GM19043 (cell line): ENCODE measurements around the gene COX8A.
"Not testable (repeated sequence)": the region's sequence is repeated elsewhere in the genome, so short reads cannot be mapped to it uniquely, and the experiment has no call there.

Experiments used
- ATAC-seq: cut with Tn5 transposase; IDR thresholded peaks from one replicate; pipeline ENCODE4 v1.9.1; 2021; ENCODE audit warnings: low read depth; ENCODE audit not compliant: unreplicated experiment

Gene COX8A

GRCh38 chr11:63966444-63966843 is 8.0 kb upstream of the COX8A start:
- ATAC-seq = no peak

GRCh38 chr11:63969461-63969860 is 5.0 kb upstream of the COX8A start:
- no peak for ATAC-seq

GRCh38 chr11:63970902-63971301 is 3.5 kb upstream of the COX8A start:
- no peak for ATAC-seq

DNA sequence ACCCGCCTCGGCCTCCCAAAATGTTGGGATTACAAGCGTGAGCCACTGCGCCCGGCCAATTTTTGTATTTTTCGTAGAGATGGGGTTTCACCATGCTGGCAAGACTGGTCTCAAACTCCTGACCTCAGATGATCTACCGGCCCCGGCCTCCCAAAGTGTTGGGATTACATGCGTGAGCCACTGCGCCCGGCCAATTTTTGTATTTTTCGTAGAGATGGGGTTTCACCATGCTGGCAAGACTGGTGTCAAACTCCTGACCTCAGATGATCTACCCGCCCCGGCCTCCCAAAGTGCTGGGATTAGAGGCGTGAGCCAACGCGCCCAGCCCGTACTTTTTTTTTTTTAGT is 535 bp upstream of the COX8A start:
- not testable (repeated sequence) for ATAC-seq

- ATAC-seq = no peak
These were observed 4.3 kb downstream of the COX8A start for GRCh38 chr11:63978551-63979239.

DNA sequence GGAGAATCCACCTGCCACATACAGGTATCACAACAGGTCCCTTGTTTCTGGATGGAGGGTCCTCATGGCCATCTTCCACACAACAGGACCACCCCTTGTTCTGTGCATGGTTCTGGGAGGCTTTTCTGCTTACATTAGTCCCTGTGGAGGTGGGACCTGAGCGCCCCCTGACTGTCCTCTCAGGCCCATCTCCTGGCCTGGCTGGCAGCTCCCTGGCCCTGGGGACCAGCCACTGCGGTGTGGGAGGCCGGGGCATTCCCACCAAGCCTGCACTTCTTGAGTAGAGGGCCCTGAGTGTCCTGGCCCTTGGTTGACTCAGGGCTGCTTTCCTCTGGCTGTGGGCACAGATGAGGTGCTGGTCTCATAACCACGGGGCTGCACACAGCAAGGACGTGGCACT is 5.0 kb downstream of the COX8A start:
- ATAC-seq = no peak

GRCh38 chr11:63985812-63986155 is 11.4 kb downstream of the COX8A start:
- peak; percentile 28 for ATAC-seq

DNA sequence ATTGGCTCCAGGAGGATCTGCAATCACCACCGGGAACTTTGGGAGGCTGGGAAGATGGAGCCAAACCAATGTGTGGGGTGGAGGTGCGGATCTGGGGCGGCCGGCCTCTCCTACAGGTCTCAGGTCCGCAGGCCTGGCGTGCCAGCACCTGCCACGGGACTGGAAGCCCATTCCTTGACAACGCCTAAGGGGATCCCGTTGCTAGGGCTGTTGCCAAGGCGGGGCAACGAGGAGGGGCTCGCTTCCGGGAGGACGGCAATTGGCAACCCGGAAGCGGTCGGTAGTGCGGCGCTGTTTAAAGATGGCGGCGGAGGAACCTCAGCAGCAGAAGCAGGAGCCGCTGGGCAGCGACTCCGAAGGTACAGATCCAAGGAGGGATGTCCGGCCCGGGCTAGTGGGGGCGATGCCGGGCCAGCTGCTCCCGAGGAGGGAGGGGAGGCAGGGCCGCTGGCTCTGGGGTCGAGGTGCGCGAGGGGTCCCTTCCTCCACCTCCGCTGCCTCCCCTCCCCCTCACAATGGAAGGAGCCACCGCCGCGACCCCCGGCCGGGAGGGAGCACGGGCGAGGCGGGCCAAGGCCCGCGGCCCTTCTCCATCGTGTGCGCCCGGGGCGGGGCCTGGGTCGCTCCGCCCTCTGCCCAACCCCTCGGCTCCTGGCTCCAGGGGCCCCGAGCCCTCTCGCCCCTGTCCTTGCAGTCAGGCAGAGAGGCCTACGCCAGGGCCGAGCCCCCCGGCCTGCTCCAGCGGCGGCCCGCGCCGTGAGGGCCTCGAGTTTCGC is 11.9 kb downstream of the COX8A start, which contains the start of gene OTUB1:
Gene OTUB1, plus strand, starts transcription at position 283 of the 776 bp plus-strand sequence. Its CDS starts 19 bp downstream, at position 302.
- ATAC-seq = peak; percentile 86

DNA sequence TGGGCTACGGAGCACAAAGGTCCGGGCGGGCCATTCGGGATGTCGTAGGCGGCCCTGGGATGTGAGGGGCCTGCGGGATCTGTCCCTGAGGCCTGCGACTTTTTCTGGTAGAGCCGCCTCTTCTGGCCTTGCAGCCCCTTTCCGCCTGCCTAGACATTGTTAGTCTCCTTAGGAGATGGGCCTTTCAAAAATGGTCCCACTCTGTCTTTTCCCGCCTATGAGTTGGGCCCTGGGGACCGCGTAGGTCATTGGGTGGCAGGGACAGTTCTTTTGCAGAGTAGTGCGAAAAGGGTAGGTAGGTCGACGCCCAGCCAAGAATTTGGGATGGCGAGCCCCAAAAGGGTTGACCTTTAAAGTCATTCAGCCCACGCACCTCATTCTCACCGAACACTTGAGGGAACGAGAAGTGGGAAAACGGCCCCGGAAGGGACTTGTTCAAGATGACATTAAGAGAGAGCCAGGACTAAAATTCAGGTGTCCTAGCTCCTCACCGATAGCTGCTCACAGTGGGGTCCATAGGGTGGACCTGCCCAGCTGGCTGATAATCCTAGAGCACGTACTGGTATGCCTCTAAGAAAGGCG is 12.6 kb downstream of the COX8A start:
- no peak for ATAC-seq

DNA sequence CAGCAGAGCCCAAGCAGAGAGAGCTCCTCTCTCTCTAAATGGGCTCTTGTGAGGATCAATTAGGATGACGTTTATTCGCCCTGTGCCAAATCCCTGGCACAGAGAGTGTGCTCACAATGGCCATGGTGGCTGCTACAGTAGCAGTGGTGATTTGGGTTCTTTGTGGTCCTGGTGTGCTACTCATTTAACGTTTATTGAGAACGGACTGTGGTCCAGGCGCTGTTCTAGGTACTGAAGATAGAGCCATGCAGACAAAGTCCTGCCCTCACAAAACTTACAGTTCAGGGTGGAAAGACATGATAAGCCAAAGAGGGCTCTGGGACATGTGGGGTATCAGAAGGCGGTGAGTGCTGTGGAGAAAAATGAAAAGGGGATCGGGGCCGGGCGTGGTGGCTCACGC is 17.1 kb downstream of the COX8A start:
- no peak for ATAC-seq

- no peak for ATAC-seq
These were observed 18.7 kb downstream of the COX8A start for GRCh38 chr11:63993100-63993499.

DNA sequence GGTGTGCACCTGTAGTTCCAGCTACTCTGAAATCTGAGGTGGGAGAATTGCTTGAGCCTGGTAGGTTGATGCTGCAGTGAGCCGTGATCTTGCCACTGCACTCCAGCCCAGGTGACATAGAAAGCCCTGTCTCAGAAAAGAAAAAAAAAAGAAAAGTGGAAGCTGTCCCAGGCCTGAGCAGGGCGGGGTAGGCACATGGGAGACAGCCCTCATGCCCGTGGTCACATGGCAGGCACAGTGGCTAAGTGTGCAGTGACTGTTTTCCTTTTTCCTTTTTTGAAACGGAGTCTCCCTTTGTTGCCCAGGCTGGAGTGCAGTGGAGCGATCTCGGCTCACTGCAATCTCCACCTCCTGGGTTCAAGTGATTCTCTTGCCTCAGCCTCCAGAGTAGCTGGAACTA is 19.6 kb downstream of the COX8A start:
- no peak for ATAC-seq

DNA sequence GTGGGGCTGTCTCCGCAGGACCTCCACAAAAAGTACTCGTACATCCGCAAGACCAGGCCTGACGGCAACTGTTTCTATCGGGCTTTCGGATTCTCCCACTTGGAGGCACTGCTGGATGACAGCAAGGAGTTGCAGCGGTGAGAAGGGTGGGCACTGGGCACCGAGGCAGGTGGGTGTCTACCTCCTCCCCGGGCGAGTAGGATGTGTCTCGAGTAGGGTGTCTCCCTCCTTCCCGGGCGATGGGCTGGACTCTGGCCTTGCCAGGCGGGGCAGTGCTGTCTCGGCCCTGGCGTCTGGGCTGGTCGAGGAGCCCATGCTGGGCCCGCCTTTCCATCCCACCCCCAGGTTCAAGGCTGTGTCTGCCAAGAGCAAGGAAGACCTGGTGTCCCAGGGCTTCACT is 22.1 kb downstream of the COX8A start:
- no peak for ATAC-seq

- no peak for ATAC-seq
These were observed 22.8 kb downstream of the COX8A start for GRCh38 chr11:63997104-63997700.

GRCh38 chr11:63997801-63998337 is 23.4 kb downstream of the COX8A start:
- ATAC-seq = no peak

GRCh38 chr11:63998558-63999348 is 24.3 kb downstream of the COX8A start:
- no peak for ATAC-seq

GRCh38 chr11:63999349-64000025 is 25.1 kb downstream of the COX8A start:
- no peak for ATAC-seq

- peak; percentile 54 for ATAC-seq
These were observed 25.8 kb downstream of the COX8A start for GRCh38 chr11:64000026-64000739.
